K562 (cell line): ENCODE measurements around the gene P2RX5. TPM values are rescaled to one million over a fixed set of nuclear protein-coding genes. Genes with fewer than 3 reads are reported as not detected.

ENCODE experiments used
- ATAC-seq: fragments of 200-7000 bp; cut with Tn5 transposase; 3 replicates; pipeline ENCODE4 v1.9.1; 2020; ENCODE audit warnings: moderate library complexity
- BruUV-seq: library from RNA; stranded (reverse); fragments of 400-500 nt; replicated peaks from 2 replicates; lab custom pipeline; 2021; lab: Mats Ljungman, UMichigan
- CTCF ChIA-PET: fragments of 300-600 bp; formaldehyde crosslinking; extraction: SDS; loops from one replicate; lab custom pipeline; 2021; ENCODE audit warnings: low intra/inter-chr PET ratio; lab: Yijun Ruan, JAX
- POLR2A ChIA-PET: fragments of 300-600, 350-650 bp; sonication (Branson Sonifier 250); formaldehyde crosslinking; extraction: SDS; loops from one replicate; lab custom pipeline; 2021; ENCODE audit warnings: antibody characterized with exemption, inconsistent platforms; lab: Yijun Ruan, JAX
- DNase-seq, 4 experiments: peaks; one replicate each; pipeline versions ENCODE4 v3.0.0 to v3.0.0-alpha.2; 2011 to 2018; ENCODE audit warnings: low spot score in 3 of 4, mixed read lengths in 3 of 4; ENCODE audit errors: extremely low read depth in 1 of 4
- FAIRE-seq: peaks from 2 replicates; lab custom pipeline; 2011; peaks lifted over from hg19 to GRCh38; lab: Jason Lieb, UNC
- H2AFZ ChIP-seq: 2 replicates; pipeline ENCODE4 v1.6.0; 2011; ENCODE audit warnings: low read depth, low read length, control low read depth, inconsistent platforms
- H3K27ac ChIP-seq: fragments of 200-600 bp; 3 replicates; pipeline ENCODE4 v1.8.0; 2011; ENCODE audit warnings: low read depth, mild to moderate bottlenecking, control low read depth, inconsistent platforms, low read length, moderate library complexity, mixed read lengths; ENCODE audit errors: extremely low read depth
- H3K27me3 ChIP-seq, 2 experiments: fragments of 300-600 bp in 1 of 2; 2 replicates in 1 of 2; 3 replicates in 1 of 2; pipeline versions ENCODE4 v1.6.0 to v1.8.0; 2011; ENCODE audit warnings: inconsistent platforms in 2 of 2, low read length in 2 of 2, mild to moderate bottlenecking in 1 of 2, mixed read lengths in 1 of 2, moderate library complexity in 1 of 2; ENCODE audit not compliant: control insufficient read depth in 2 of 2, insufficient read depth in 2 of 2
- H3K36me3 ChIP-seq: fragments of 300-600 bp; 3 replicates; pipeline ENCODE4 v1.8.0; 2011; ENCODE audit warnings: mild to moderate bottlenecking, low read length, inconsistent platforms; ENCODE audit not compliant: control insufficient read depth, insufficient read depth
- H3K4me1 ChIP-seq, 2 experiments: fragments of 200-600 bp in 1 of 2; replicated peaks in 1 of 2; 2 replicates in 1 of 2; 3 replicates in 1 of 2; pipeline versions ENCODE4 v1.5.1 to v1.8.0; 2011; ENCODE audit warnings: inconsistent platforms in 2 of 2, low read length in 2 of 2, mild to moderate bottlenecking in 1 of 2, mixed read lengths in 1 of 2, moderate library complexity in 1 of 2; ENCODE audit not compliant: control insufficient read depth in 2 of 2, insufficient read depth in 2 of 2
- H3K4me2 ChIP-seq: 2 replicates; pipeline ENCODE4 v1.6.1; 2011; ENCODE audit warnings: low read length, control low read depth, inconsistent platforms, mixed read lengths; ENCODE audit not compliant: insufficient read depth
- H3K4me3 ChIP-seq: fragments of 200-600 bp; sonication (generic), shearing (Covaris generic); 2 replicates; pipeline ENCODE4 v1.5.1; 2016; ENCODE audit warnings: control low read depth, inconsistent platforms
- H3K79me2 ChIP-seq: fragments of 200-600 bp; 3 replicates; pipeline ENCODE4 v1.8.0; 2011; ENCODE audit warnings: low read length, inconsistent platforms; ENCODE audit not compliant: control insufficient read depth, insufficient read depth
- H3K9ac ChIP-seq, 2 experiments: 2 replicates each; pipeline versions ENCODE4 v1.6.0 to v1.6.1; 2011; ENCODE audit warnings: low read depth in 2 of 2, low read length in 2 of 2, control low read depth in 1 of 2, inconsistent platforms in 1 of 2, mild to moderate bottlenecking in 1 of 2, mixed read lengths in 1 of 2; ENCODE audit not compliant: insufficient read depth in 1 of 2
- H3K9me1 ChIP-seq: one replicate; pipeline ENCODE4 v1.6.0; 2011; ENCODE audit warnings: inconsistent platforms, mild to moderate bottlenecking, low read length, moderate library complexity; ENCODE audit not compliant: control insufficient read depth, insufficient read depth
- H3K9me3 ChIP-seq: replicated peaks from 2 replicates; pipeline ENCODE4 v1.5.1; 2011; ENCODE audit warnings: low read depth, low read length, inconsistent platforms; ENCODE audit not compliant: control insufficient read depth, insufficient read depth
- H4K20me1 ChIP-seq: replicated peaks from 2 replicates; pipeline ENCODE4 v1.6.1; 2011; ENCODE audit warnings: low read length, inconsistent platforms, mixed read lengths; ENCODE audit not compliant: control insufficient read depth, insufficient read depth
- ARID4B ChIP-seq: sonication (generic); formaldehyde crosslinking; IDR thresholded peaks from 2 replicates; pipeline ENCODE4 v1.8.0; 2022; ENCODE audit warnings: mild to moderate bottlenecking, missing genetic modification reagents
- CBX1 ChIP-seq: sonication (generic); IDR thresholded peaks from 2 replicates; pipeline ENCODE4 v1.6.1; 2016; ENCODE audit warnings: antibody characterized with exemption, low read depth, mild to moderate bottlenecking
- CHD7 ChIP-seq: fragments of 200-600 bp; sonication (generic); IDR thresholded peaks from one replicate; pipeline ENCODE4 v1.6.1; 2012; ENCODE audit warnings: mild to moderate bottlenecking, low read depth, low read length, inconsistent platforms
- MED1 ChIP-seq: sonication (generic); formaldehyde crosslinking; IDR thresholded peaks from 2 replicates; pipeline ENCODE4 v1.8.1; 2023; ENCODE audit warnings: missing genetic modification reagents, borderline replicate concordance
- ZNF140 ChIP-seq: fragments of 250-450 bp; sonication (Bioruptor Pico); IDR thresholded peaks from 2 replicates; pipeline ENCODE4 v1.8.0; 2021; ENCODE audit warnings: moderate library complexity, mild to moderate bottlenecking, inconsistent platforms
- WGBS: fragments of 100-300 bp; shearing (Covaris generic); methylation state at CpG from one replicate; pipeline ENCODE4 v1.1.6; 2016; ENCODE audit warnings: low coverage, mixed read lengths; ENCODE audit not compliant: insufficient coverage; ENCODE audit errors: missing lambda C conversion rate; 5-methylcytosine and 5-hydroxymethylcytosine counted together
- in situ Hi-C: fragments of 300-500 bp; cut with MboI; formaldehyde crosslinking; loops from 4 replicates; pipeline ENCODE4 v1.15.0; 2018; ENCODE audit warnings: inconsistent platforms, mixed read lengths
- intact Hi-C: fragments of 100-400 bp; cut with micrococcal nuclease; formaldehyde crosslinking; loops from 2 replicates; pipeline ENCODE4 v1.14.2; 2022
- polyA plus RNA-seq, 8 experiments: library from polyadenylated mRNA; depleted of rRNA in 4 of 8; stranded (reverse) in 5 of 8; unstranded in 3 of 8; fragments of >200 nt; fragmentation: Nextera tagmentation in 2 of 8; fragmentation: Illumina TruSeq in 1 of 8; extraction: Ambion mirVana in 2 of 8; extraction: Trizol in 1 of 8; gene quantifications; 2 replicates each; pipeline versions ENCODE4 v1.2.1 to v1.2.3, GENCODE V29; 2011 to 2014; ENCODE audit warnings: inconsistent platforms in 1 of 8, missing spikeins in 1 of 8
- total RNA-seq, 7 experiments: library from RNA; depleted of rRNA in 6 of 7; stranded (reverse); fragments of >200 nt in 6 of 7; fragmentation: Illumina TruSeq in 2 of 7; extraction: Trizol in 2 of 7; gene quantifications; 2 replicates each; pipeline versions ENCODE4 v1.2.1 to v1.2.3, GENCODE V29; 2011 to 2021; ENCODE audit warnings: low replicate concordance in 1 of 7

P2RX5 gene
- total and polyA plus RNA-seq, 9 of the 15 experiments (the other 6 are each of a cell fraction or from before 2014, with no cell fraction given) = 0.31 to 4.0 (median 1.3) TPM

- no peaks in the 10 kb centered on the region for H3K9me3 ChIP-seq
- H3K27ac ChIP-seq = no peak overlapping the region
- WGBS = 2% methylated on average over 25 of the region's 31 CpGs
- POLR2A ChIA-PET = interaction anchor here (0.6 to 1.0 kb wide), 5 partner anchors 10 to 737 kb away, joined by 3 to 7 read pairs (median 4); no protein-coding TSS in a partner anchor
- FAIRE-seq (no peak), DNase-seq (no peak), ATAC-seq (no peak; the same call in 2 of the 3 replicates)
- H3K4me2 ChIP-seq = peak overlapping the region; percentile 75
- peak overlapping the region; percentile 63 for H3K4me3 ChIP-seq
- H3K36me3 ChIP-seq = peaks cover 11% of the 10 kb centered on the region; the same call in 2 of the 3 replicates
- H3K79me2 ChIP-seq = peaks cover 20% of the 10 kb centered on the region
- peaks cover 21 to 31% of the 10 kb centered on the region in 2 experiments for H3K4me1 ChIP-seq
- CTCF ChIA-PET = no interaction called here
- peak overlapping the region; percentile 98 for H2AFZ ChIP-seq
- no peaks in the 10 kb centered on the region for H3K9me1 ChIP-seq
- H4K20me1 ChIP-seq = no peaks in the 10 kb centered on the region
- in situ Hi-C loops (no loop called here), intact Hi-C loops (loop anchor here (5.0 kb wide), 1 partner anchor 35 kb away; no protein-coding TSS in a partner anchor)
- BruUV-seq = no TSS peak
- peak overlapping the region; percentile 72 to 94 for H3K9ac ChIP-seq
- no peaks in the 10 kb centered on the region for H3K27me3 ChIP-seq
- TF ChIP-seq MED1 (CRISPR knock-in tag) = no peak
- no peak for TF ChIP-seq ZNF140 (CRISPR knock-in tag)
- no peak for TF ChIP-seq CBX1
- TF ChIP-seq ARID4B (CRISPR knock-in tag) = peak; percentile 70
- TF ChIP-seq CHD7 = no peak
Observed at GRCh38 chr17:3636908-3637373, 59.0 kb downstream of the P2RX5 start.
